ENCODE results near the gene DPY19L3.

Gene DPY19L3

GRCh38 chr19:32522967-32523366 is 117.4 kb downstream of the DPY19L3 start:
- DNase-seq, result no peak

GRCh38 chr19:32526895-32527294 is 121.3 kb downstream of the DPY19L3 start:
- DNase-seq, result no peak

GRCh38 chr19:32530773-32531172 is 125.2 kb downstream of the DPY19L3 start:
- DNase-seq, result no peak

- DNase-seq, result no peak
Observed at GRCh38 chr19:32532233-32532632, 126.7 kb downstream of the DPY19L3 start.

Data from SHP77 treated with DMSO at 0.1 percent for 48 hours (cell line).